ENCODE results near the gene EVPLL. TPM values are rescaled to one million over a fixed set of nuclear protein-coding genes. Genes with fewer than 3 reads are reported as not detected.
"Not testable (repeated sequence)": the region's sequence is repeated elsewhere in the genome, so short reads cannot be mapped to it uniquely, and the experiment has no call there.

Gene EVPLL
- total and polyA plus RNA-seq, 9 of the 15 experiments (the other 6 are each of a cell fraction or from before 2014, with no cell fraction given) = not detected

DNA sequence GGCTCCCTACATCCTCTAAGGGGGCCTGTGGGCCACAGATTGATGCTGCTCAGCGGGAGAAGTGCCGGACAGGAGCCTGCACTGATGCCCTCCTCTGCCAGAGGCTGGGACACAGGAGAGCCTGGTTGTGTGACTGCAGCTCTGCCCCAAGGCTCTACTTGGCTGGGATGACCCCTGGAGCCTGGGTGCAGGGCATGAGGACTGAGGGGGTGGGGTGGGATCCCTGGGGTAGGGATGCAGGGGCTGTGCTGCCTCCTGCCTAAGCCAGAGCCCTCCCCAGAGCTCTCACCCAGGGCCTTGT lies 577 bp downstream of the EVPLL start:
- CTCF ChIA-PET (ENCODE audit: low intra/inter-chr PET ratio) = no interaction called here
- no CpG with 5 or more reads among the region's 2 CpGs for WGBS (ENCODE audit: insufficient coverage, low coverage, missing lambda C conversion rate)
- no peak for DNase-seq (ENCODE audit: extremely low read depth in 1 of 4, low spot score in 3 of 4)
- intact Hi-C loops (cut with micrococcal nuclease) = no loop called here
- TF ChIP-seq MTA2 (IDR thresholded peaks at IDR 0.05; ENCODE audit: low read depth) = no peak
- TF ChIP-seq TCF7 (IDR thresholded peaks at IDR 0.05; ENCODE audit: borderline replicate concordance) = no peak
- TF ChIP-seq ZNF263 (CRISPR knock-in tag; IDR thresholded peaks at IDR 0.05; ENCODE audit: borderline replicate concordance) = no peak
- TF ChIP-seq CREBBP (IDR thresholded peaks at IDR 0.05; ENCODE audit: low read depth, low read length) = no peak
- no peak for TF ChIP-seq POLR2B (IDR thresholded peaks at IDR 0.05; ENCODE audit: low read depth, partially characterized antibody)
- TF ChIP-seq POLR2G (IDR thresholded peaks at IDR 0.05; ENCODE audit: low read depth, low read length) = no peak
- TF ChIP-seq CC2D1A (IDR thresholded peaks at IDR 0.05) = no peak
- TF ChIP-seq SUPT5H (IDR thresholded peaks at IDR 0.05) = no peak
- TF ChIP-seq, protein P1, sequence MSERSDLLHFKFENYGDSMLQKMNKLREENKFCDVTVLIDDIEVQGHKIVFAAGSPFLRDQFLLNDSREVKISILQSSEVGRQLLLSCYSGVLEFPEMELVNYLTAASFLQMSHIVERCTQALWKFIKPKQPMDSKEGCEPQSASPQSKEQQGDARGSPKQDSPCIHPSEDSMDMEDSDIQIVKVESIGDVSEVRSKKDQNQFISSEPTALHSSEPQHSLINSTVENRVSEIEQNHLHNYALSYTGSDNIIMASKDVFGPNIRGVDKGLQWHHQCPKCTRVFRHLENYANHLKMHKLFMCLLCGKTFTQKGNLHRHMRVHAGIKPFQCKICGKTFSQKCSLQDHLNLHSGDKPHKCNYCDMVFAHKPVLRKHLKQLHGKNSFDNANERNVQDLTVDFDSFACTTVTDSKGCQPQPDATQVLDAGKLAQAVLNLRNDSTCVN (CRISPR knock-in tag; IDR thresholded peaks at IDR 0.05) = no peak
- no peak for TF ChIP-seq LCOR (CRISPR knock-in tag; IDR thresholded peaks at IDR 0.05)
- no peak for TF ChIP-seq HDAC2 (IDR thresholded peaks at IDR 0.05)
- TF ChIP-seq MCM7 (IDR thresholded peaks at IDR 0.05) = no peak
- TF ChIP-seq ZNF75A (CRISPR knock-in tag; IDR thresholded peaks at IDR 0.05) = no peak
- no peak for TF ChIP-seq ZKSCAN3 (CRISPR knock-in tag; IDR thresholded peaks at IDR 0.05)
- no peak for TF ChIP-seq ZNF217 (CRISPR knock-in tag; IDR thresholded peaks at IDR 0.05)
- no peak for TF ChIP-seq POLR3A (IDR thresholded peaks at IDR 0.05; ENCODE audit: borderline replicate concordance, extremely low read depth, insufficient read depth, insufficient read length)
- no peak for TF ChIP-seq NEUROD1 (IDR thresholded peaks at IDR 0.05; ENCODE audit: borderline replicate concordance, low read depth, low read length, partially characterized antibody)
- no peak for TF ChIP-seq ZNF695 (CRISPR knock-in tag; IDR thresholded peaks at IDR 0.05)
- TF ChIP-seq HCFC1 (IDR thresholded peaks at IDR 0.05; ENCODE audit: low read depth, low read length) = no peak
- no peak for TF ChIP-seq PHF21A (IDR thresholded peaks at IDR 0.05; ENCODE audit: borderline replicate concordance, low read depth)
- POLR2A ChIA-PET = no interaction called here
- no peak overlapping the region for H3K27ac ChIP-seq (ENCODE audit: extremely low read depth, low read depth, low read length)
- BruUV-seq (replicated peaks) = no TSS peak
- in situ Hi-C loops (cut with MboI) = no loop called here
- no peak overlapping the region for H3K9ac ChIP-seq (ENCODE audit: insufficient read depth in 1 of 2, low read depth in 2 of 2, low read length in 2 of 2)
- H3K27me3 ChIP-seq (ENCODE audit: control insufficient read depth in 2 of 2, insufficient read depth in 2 of 2, low read length in 2 of 2) = peaks cover 0 to 17% of the 10 kb centered on the region in 2 experiments; a peak in 2 of 5 replicates
- no peaks in the 10 kb centered on the region for H3K9me3 ChIP-seq (replicated peaks; ENCODE audit: control insufficient read depth, insufficient read depth, low read depth, low read length)
- no peak overlapping the region for H2AFZ ChIP-seq (ENCODE audit: low read depth, low read length)
- no peaks in the 10 kb centered on the region for H3K9me1 ChIP-seq (ENCODE audit: control insufficient read depth, insufficient read depth, low read length)
- H3K4me1 ChIP-seq (replicated peaks in 1 of 2; ENCODE audit: control insufficient read depth in 2 of 2, insufficient read depth in 2 of 2, low read length in 2 of 2) = peaks cover 0 to 28% of the 10 kb centered on the region in 2 experiments; a peak in 2 of 5 replicates
- H4K20me1 ChIP-seq (replicated peaks; ENCODE audit: control insufficient read depth, insufficient read depth, low read length) = no peaks in the 10 kb centered on the region
- H3K4me3 ChIP-seq = no peak overlapping the region
- no peaks in the 10 kb centered on the region for H3K36me3 ChIP-seq (ENCODE audit: control insufficient read depth, insufficient read depth, low read length)
- H3K4me2 ChIP-seq (ENCODE audit: insufficient read depth, low read length) = no peak overlapping the region
- no peak for FAIRE-seq
- H3K79me2 ChIP-seq (ENCODE audit: control insufficient read depth, insufficient read depth, low read length) = no peaks in the 10 kb centered on the region
- no peak for ATAC-seq

DNA sequence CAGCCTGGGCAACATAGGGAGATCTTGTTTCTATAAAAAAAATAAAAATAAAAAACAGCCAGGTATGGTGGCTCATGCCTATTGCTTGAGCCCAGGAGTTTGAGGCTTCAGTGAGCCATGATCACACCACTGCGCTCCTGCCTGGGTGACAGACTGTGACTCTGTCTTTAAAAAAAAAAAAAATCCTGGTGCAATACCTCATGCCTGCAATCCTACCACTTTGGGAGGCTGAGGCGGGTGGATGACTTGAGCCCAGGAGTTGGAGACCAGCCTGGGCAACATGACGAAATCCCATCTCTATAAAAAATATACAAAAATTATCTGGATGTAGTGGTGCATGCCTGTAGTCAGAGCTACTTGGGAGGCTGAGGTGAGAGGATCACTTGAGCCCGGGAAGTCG lies 1.0 kb downstream of the EVPLL start:
- H4K20me1 ChIP-seq (replicated peaks; ENCODE audit: control insufficient read depth, insufficient read depth, low read length); H2AFZ ChIP-seq (ENCODE audit: low read depth, low read length); ATAC-seq; CTCF ChIA-PET (ENCODE audit: low intra/inter-chr PET ratio); H3K4me2 ChIP-seq (ENCODE audit: insufficient read depth, low read length); H3K79me2 ChIP-seq (ENCODE audit: control insufficient read depth, insufficient read depth, low read length); H3K27ac ChIP-seq (ENCODE audit: extremely low read depth, low read depth, low read length); H3K9ac ChIP-seq (ENCODE audit: insufficient read depth in 1 of 2, low read depth in 2 of 2, low read length in 2 of 2); DNase-seq (ENCODE audit: extremely low read depth in 1 of 4, low spot score in 3 of 4); H3K9me3 ChIP-seq (replicated peaks; ENCODE audit: control insufficient read depth, insufficient read depth, low read depth, low read length); H3K36me3 ChIP-seq (ENCODE audit: control insufficient read depth, insufficient read depth, low read length); H3K9me1 ChIP-seq (ENCODE audit: control insufficient read depth, insufficient read depth, low read length); POLR2A ChIA-PET; in situ Hi-C loops (cut with MboI); H3K4me3 ChIP-seq; BruUV-seq (replicated peaks); FAIRE-seq; intact Hi-C loops (cut with micrococcal nuclease): not testable (repeated sequence)
- Histone ChIP-seq H3K27me3 (ENCODE audit: control insufficient read depth in 2 of 2, insufficient read depth in 2 of 2, low read length in 2 of 2) (peaks cover 0 to 17% of the 10 kb centered on the region in 2 experiments; a peak in 2 of 5 replicates), H3K4me1 (replicated peaks in 1 of 2; ENCODE audit: control insufficient read depth in 2 of 2, insufficient read depth in 2 of 2, low read length in 2 of 2) (peaks cover 0 to 28% of the 10 kb centered on the region in 2 experiments; a peak in 2 of 5 replicates)
- WGBS (ENCODE audit: insufficient coverage, low coverage, missing lambda C conversion rate) = 25% methylated on average over 4 of the region's 5 CpGs

Data from K562 (cell line).